Heart left ventricle (tissue), 16 donors: Measurements from ENCODE around the gene SNRPD1. TPM values are rescaled to one million over a fixed set of nuclear protein-coding genes. Genes with fewer than 3 reads are reported as not detected.
A peak's percentile ranks its signal among the peaks of the same experiment; 100 is the strongest.

Source experiments
- ATAC-seq, 4 donors: fragments of 200-7000 bp; cut with Tn5 transposase; one replicate each; pipeline ENCODE4 v1.9.1; 2020 to 2022; ENCODE audit warnings: moderate library complexity in 4 of 4, mild to moderate bottlenecking in 3 of 4, moderate number of reproducible peaks in 1 of 4
- DNase-seq, 5 donors: peaks; one replicate each; pipeline ENCODE4 v3.0.0-alpha.2; 2020
- H3K27ac ChIP-seq, 12 donors: fragments of 200-600 bp; sonication (generic) in 4 of 12; one replicate each; pipeline versions ENCODE4 v1.5.0 to v1.8.0; 2016 to 2022; ENCODE audit warnings: mild to moderate bottlenecking in 2 of 12
- H3K27me3 ChIP-seq, 9 donors: fragments of 200-600 bp; sonication (generic) in 2 of 9; one replicate each; pipeline versions ENCODE4 v1.5.1 to v1.8.0; 2016 to 2022; ENCODE audit warnings: mild to moderate bottlenecking in 3 of 9
- H3K36me3 ChIP-seq, 9 donors: fragments of 200-600 bp; sonication (generic) in 2 of 9; one replicate each; pipeline versions ENCODE4 v1.5.0 to v1.8.0; 2018 to 2022; ENCODE audit warnings: mild to moderate bottlenecking in 2 of 9
- H3K4me1 ChIP-seq, 12 donors: fragments of 200-600 bp; sonication (generic) in 4 of 12; one replicate each; pipeline versions ENCODE4 v1.5.0 to v1.8.0; 2016 to 2022; ENCODE audit warnings: mild to moderate bottlenecking in 3 of 12
- H3K4me3 ChIP-seq, 12 donors: fragments of 200-600 bp; sonication (generic) in 4 of 12; one replicate each; pipeline versions ENCODE4 v1.5.0 to v1.8.0; 2017 to 2022; ENCODE audit warnings: mild to moderate bottlenecking in 9 of 12, moderate library complexity in 4 of 12
- H3K9me3 ChIP-seq, 12 donors: fragments of 200-600 bp; sonication (generic) in 4 of 12; one replicate each; pipeline versions ENCODE4 v1.5.0 to v1.8.0; 2016 to 2022; ENCODE audit warnings: mild to moderate bottlenecking in 1 of 12
- CTCF ChIP-seq, 12 donors: fragments of 200-600 bp; sonication (generic) in 4 of 12; IDR thresholded peaks; one replicate each; pipeline versions ENCODE4 v1.5.0 to v1.8.0; 2018 to 2022; ENCODE audit warnings: antibody characterized with exemption in 12 of 12, mild to moderate bottlenecking in 5 of 12
- POLR2A ChIP-seq, 2 donors: fragments of 450-650 bp; IDR thresholded peaks; one replicate each; pipeline ENCODE4 v1.6.1; 2017; ENCODE audit warnings: antibody characterized with exemption in 2 of 2, mild to moderate bottlenecking in 2 of 2, moderate library complexity in 2 of 2
- WGBS, 4 donors: extraction: QIAGEN DNeasy Blood & Tissue Kit in 2 of 4; methylation state at CpG; one replicate each; pipeline versions ENCODE4 v1.1.5 to v1.1.7; 2013 to 2018; 5-methylcytosine and 5-hydroxymethylcytosine counted together
- intact Hi-C, 10 donors: fragments of 100-400 bp; cut with DNase I; formaldehyde crosslinking; loops; one replicate each; pipeline versions ENCODE4 v1.11.1 to v1.14.2; 2022
- polyA plus RNA-seq, 2 donors: library from polyadenylated mRNA; stranded (reverse); fragments of 200-250 nt; gene quantifications; one replicate each; pipeline ENCODE4 v1.2.3, GENCODE V29; 2013
- total RNA-seq, 9 donors: library from RNA; depleted of rRNA in 2 of 9; stranded (reverse); fragments of >200 nt in 2 of 9; fragmentation: NEBNext Ultra II Directional in 3 of 9; extraction: Animal tissue kit (Norgen Biotek cat#: 25700) in 3 of 9; gene quantifications; one replicate each; pipeline versions ENCODE4 v1.1.0 to v1.2.4, GENCODE V29; 2016 to 2023
- donor health status: ischemic (EF 13 %, LVEDD 7.1; RV severe dilation, severe dysfunction).
- donor health status: healthy with polysubstance abuse.
- donor health status: DM: no; HTN: yes; CAD: no.
- donor health status: DM: no; HTN: no; CAD: no.
- donor health status: ischemic (EF 25% LVEDD 6.9; RV normal size, moderate dysfunction).
- donor health status: ischemic (EF 25% LVEDD 5.7; RV mildly dilated, moderate dysfunction).
- donor health status: healthy.
- donor health status: DM: yes; HTN: yes; CAD: no.
- donor health status: ischemic (EF 35%, LVEDD 5.7; RV mildly dilated, moderate dysfunction).
- donor health status: nonischemic (EF 11% LVEDD 7.7; RV severe dilation, severe dysfunction).
- donor health status: DM: yes; HTN: yes; CAD: no.
- donor health status: PGD.
- donor health status: ischemic (EF 29% LVEDD 5.4; RV normal size, mild dysfunction).
- donor health status: nonischemic (EF 23%, LVEDD 6.1; RV moderate dilation, normal function).

Gene SNRPD1
- total and polyA plus RNA-seq, 11 donors: 2.5 to 31.0 (median 20.2) TPM

- Histone ChIP-seq H3K4me3 (peak overlapping the region; percentile 67 to 97 (median 84)), H3K4me1 (peaks cover 0 to 24% (median 14%) of the 10 kb centered on the region in 12 donors), H3K36me3 (no peaks in the 10 kb centered on the region), H3K27me3 (no peaks in the 10 kb centered on the region), H3K9me3 (no peaks in the 10 kb centered on the region), H3K27ac (peak overlapping the region in 10 of 12 donors; percentile 81 to 99 (median 96))
- TF ChIP-seq CTCF (IDR thresholded peaks at IDR 0.05) (no peak), POLR2A (IDR thresholded peaks at IDR 0.05) (no peak)
- DNase-seq (no peak), ATAC-seq (no peak)
- intact Hi-C loops: no loop called here
- WGBS, 4 donors: 67 to 72% (median 71%) methylated on average over 18 of the region's 18 CpGs
Measured at GRCh38 chr18:21598726-21599584, 13.2 kb upstream of the SNRPD1 start.

GRCh38 chr18:21599585-21600525 is 12.3 kb upstream of the SNRPD1 start:
- H3K36me3 ChIP-seq: no peaks in the 10 kb centered on the region
- peak; percentile 49 to 73 (median 68) for ATAC-seq
- H3K4me1 ChIP-seq: peaks cover 0 to 24% (median 14%) of the 10 kb centered on the region in 12 donors
- 0 to 1% (median 1%) methylated on average over 32 to 67 of the region's 67 CpGs for WGBS, 4 donors
- peak overlapping the region; percentile 67 to 97 (median 84) for H3K4me3 ChIP-seq
- no peaks in the 10 kb centered on the region for H3K9me3 ChIP-seq
- no peaks in the 10 kb centered on the region for H3K27me3 ChIP-seq
- peak overlapping the region; percentile 81 to 99 (median 94) for H3K27ac ChIP-seq
- TF ChIP-seq POLR2A (IDR thresholded peaks at IDR 0.05) (no peak), CTCF (IDR thresholded peaks at IDR 0.05) (peak in 1 of 12 donors; percentile 7)
- intact Hi-C loops: loop anchor here in 7 of 10 donors (1.0 to 10.0 kb wide), 9 partner anchors 12 to 405 kb away; partner anchors contain the start of genes ABHD3 (in 4 of the 7), MIB1 (in 2 of the 7) and SNRPD1 (in 1 of the 7)
- DNase-seq: peak in 3 of 5 donors; percentile 32 to 46 (median 34)

- Histone ChIP-seq H3K4me1 (peaks cover 0 to 27% (median 14%) of the 10 kb centered on the region in 12 donors), H3K4me3 (peak within 1 kb of the TSS; percentile 67 to 97 (median 84)), H3K9me3 (no peaks in the 10 kb centered on the region), H3K27ac (peak within 1 kb of the TSS; percentile 81 to 99 (median 94)), H3K36me3 (no peaks in the 10 kb centered on the region), H3K27me3 (no peaks in the 10 kb centered on the region)
- TF ChIP-seq CTCF (IDR thresholded peaks at IDR 0.05) (peak; percentile 95 to 100 (median 98)), POLR2A (IDR thresholded peaks at IDR 0.05) (peak in 1 of 2 donors; percentile 79)
- intact Hi-C loops: loop anchor here in 7 of 10 donors (1.0 to 10.0 kb wide), 9 partner anchors 12 to 406 kb away; partner anchors contain the start of genes ABHD3 (in 4 of the 7), MIB1 (in 2 of the 7) and SNRPD1 (in 1 of the 7)
- DNase-seq (peak; percentile 93 to 97 (median 97)), ATAC-seq (peak; percentile 92 to 97 (median 96))
- WGBS, 4 donors: 7 to 11% (median 9%) methylated on average over 55 to 74 of the region's 74 CpGs
Measured at GRCh38 chr18:21600526-21601410, 11.3 kb upstream of the SNRPD1 start, which contains the start of gene ESCO1. Gene ESCO1 (minus strand): TSS chr18:21600704. CDS start chr18:21574843, 25,861 bp downstream.
